Testis (tissue), 3 donors: ENCODE measurements around the gene UGT1A8. TPM values are rescaled to one million over a fixed set of nuclear protein-coding genes. Genes with fewer than 3 reads are reported as not detected.
"Not testable (repeated sequence)": the region's sequence is repeated elsewhere in the genome, so short reads cannot be mapped to it uniquely, and the experiment has no call there.

Source experiments
- DNase-seq: peaks from one replicate; pipeline ENCODE4 v3.0.0-alpha.2; 2019
- H3K27ac ChIP-seq, 2 donors: fragments of 200-600 bp; sonication (generic); one replicate each; pipeline ENCODE4 v1.5.1; 2019
- H3K27me3 ChIP-seq: fragments of 200-600 bp; sonication (generic); one replicate; pipeline ENCODE4 v1.5.1; 2019
- H3K36me3 ChIP-seq: fragments of 200-600 bp; sonication (generic); one replicate; pipeline ENCODE4 v1.5.1; 2017; ENCODE audit warnings: low read depth; ENCODE audit errors: missing control alignments
- H3K4me1 ChIP-seq: fragments of 200-600 bp; sonication (generic); one replicate; pipeline ENCODE4 v1.5.1; 2019
- H3K4me3 ChIP-seq, 2 donors: fragments of 200-600 bp; sonication (generic); one replicate each; pipeline ENCODE4 v1.5.1; 2017 to 2019
- H3K9me3 ChIP-seq: fragments of 200-600 bp; sonication (generic); one replicate; pipeline ENCODE4 v1.5.1; 2017
- CTCF ChIP-seq, 3 experiments: fragments of 450-650 bp in 2 of 3; fragments of 200-600 bp in 1 of 3; sonication (generic) in 1 of 3; IDR thresholded peaks; one replicate each; pipeline ENCODE4 v1.5.1; 2016 to 2019; ENCODE audit warnings: antibody characterized with exemption in 3 of 3, mild to moderate bottlenecking in 2 of 3, moderate library complexity in 1 of 3
- POLR2A ChIP-seq: fragments of 450-650 bp; IDR thresholded peaks from one replicate; pipeline ENCODE4 v1.6.1; 2017; ENCODE audit warnings: antibody characterized with exemption, mild to moderate bottlenecking, moderate library complexity
- WGBS, 2 donors: methylation state at CpG; one replicate each; pipeline ENCODE4 v1.1.5; 2018; 5-methylcytosine and 5-hydroxymethylcytosine counted together
- intact Hi-C: fragments of 100-400 bp; cut with DNase I; formaldehyde crosslinking; loops from one replicate; pipeline ENCODE4 v1.15.1; 2023; ENCODE audit warnings: low total_unique reads
- polyA plus RNA-seq: library from polyadenylated mRNA; stranded (reverse); fragments of 350-450 nt; fragmentation: Illumina TruSeq; extraction: RNeasy Lipid Tissue Mini Kit (QIAGEN cat#74804); gene quantifications from one replicate; pipeline ENCODE4 v1.2.3, GENCODE V29; 2014; ENCODE audit warnings: low read depth, low replicate concordance; ENCODE audit not compliant: insufficient read depth
- total RNA-seq, 2 donors: library from RNA; depleted of rRNA; stranded (reverse); fragments of >200 nt; gene quantifications; one replicate each; pipeline ENCODE4 v1.2.3, GENCODE V29; 2016

Gene UGT1A8
- total and polyA plus RNA-seq, 3 donors from 2014 or later = 0.19 TPM; not detected in 2

- peaks cover 5% of the 10 kb centered on the region for H3K4me1 ChIP-seq
- no peak overlapping the region for H3K27ac ChIP-seq
- H3K4me3 ChIP-seq = no peak overlapping the region
- H3K27me3 ChIP-seq = no peaks in the 10 kb centered on the region
- H3K9me3 ChIP-seq = no peaks in the 10 kb centered on the region
- no peak for TF ChIP-seq POLR2A
- TF ChIP-seq CTCF (IDR thresholded peaks at IDR 0.05) = no peak
- intact Hi-C loops = no loop called here
- DNase-seq = no peak
- no peaks in the 10 kb centered on the region for H3K36me3 ChIP-seq
- WGBS, 2 donors = 46 to 71% methylated on average over 1 of the region's 1 CpG
Observed at GRCh38 chr2:233700028-233700635, 82.7 kb downstream of the UGT1A8 start.

- H3K9me3 ChIP-seq, H3K27ac ChIP-seq, H3K4me1 ChIP-seq, H3K27me3 ChIP-seq, H3K36me3 ChIP-seq, intact Hi-C loops, DNase-seq, H3K4me3 ChIP-seq: not testable (repeated sequence)
- WGBS, 2 donors = 85 to 96% methylated on average over 5 of the region's 5 CpGs
Observed at GRCh38 chr2:233700842-233701241, 83.4 kb downstream of the UGT1A8 start.

GRCh38 chr2:233702238-233702637 is 84.8 kb downstream of the UGT1A8 start:
- intact Hi-C loops = no loop called here
- WGBS, 2 donors = 49 to 56% methylated on average over 3 of the region's 3 CpGs
- TF ChIP-seq POLR2A (no peak), CTCF (IDR thresholded peaks at IDR 0.05) (no peak)
- H3K4me3 ChIP-seq = no peak overlapping the region
- H3K4me1 ChIP-seq = peaks cover 5% of the 10 kb centered on the region
- no peak for DNase-seq
- H3K27ac ChIP-seq = no peak overlapping the region
- H3K27me3 ChIP-seq = no peaks in the 10 kb centered on the region
- H3K36me3 ChIP-seq = no peaks in the 10 kb centered on the region
- no peaks in the 10 kb centered on the region for H3K9me3 ChIP-seq

GRCh38 chr2:233705911-233706506 is 88.6 kb downstream of the UGT1A8 start:
- no peak for DNase-seq
- TF ChIP-seq POLR2A (no peak), CTCF (IDR thresholded peaks at IDR 0.05) (no peak)

GRCh38 chr2:233706720-233707119 is 89.3 kb downstream of the UGT1A8 start:
- intact Hi-C loops = no loop called here

More at GRCh38 chr2:233705911-233706506, 88.6 kb downstream of the UGT1A8 start:
- no peaks in the 10 kb centered on the region for H3K4me1 ChIP-seq
- H3K9me3 ChIP-seq = no peaks in the 10 kb centered on the region
- intact Hi-C loops = no loop called here
- H3K27me3 ChIP-seq = no peaks in the 10 kb centered on the region
- H3K4me3 ChIP-seq = no peak overlapping the region
- no peak overlapping the region for H3K27ac ChIP-seq
- H3K36me3 ChIP-seq = no peaks in the 10 kb centered on the region
- 69 to 77% methylated on average over 4 of the region's 4 CpGs for WGBS, 2 donors

More at GRCh38 chr2:233706720-233707119, 89.3 kb downstream of the UGT1A8 start:
- WGBS, 2 donors = 20 to 59% methylated on average over 1 of the region's 1 CpG
- Histone ChIP-seq H3K27me3 (no peaks in the 10 kb centered on the region), H3K4me3 (no peak overlapping the region), H3K36me3 (no peaks in the 10 kb centered on the region), H3K4me1 (no peaks in the 10 kb centered on the region), H3K27ac (no peak overlapping the region), H3K9me3 (no peaks in the 10 kb centered on the region)
- no peak for DNase-seq
- no peak for TF ChIP-seq CTCF (IDR thresholded peaks at IDR 0.05)
- TF ChIP-seq POLR2A = no peak
